Panc1 (cell line): ENCODE data around the gene SETD3. TPM values are rescaled to one million over a fixed set of nuclear protein-coding genes. Genes with fewer than 3 reads are reported as not detected.
A peak's percentile ranks its signal among the peaks of the same experiment; 100 is the strongest.

Source experiments
- ATAC-seq: fragments of 200-7000 bp; cut with Tn5 transposase; 2 replicates; pipeline ENCODE4 v1.9.1; 2020; ENCODE audit warnings: mild to moderate bottlenecking, moderate library complexity
- BruUV-seq: library from RNA; stranded (reverse); fragments of 400-500 nt; replicated peaks from 2 replicates; lab custom pipeline; 2021; lab: Mats Ljungman, UMichigan
- CTCF ChIA-PET: fragments of 300-600 bp; sonication (Branson Sonifier 250); formaldehyde crosslinking; loops from one replicate; lab custom pipeline; 2022; ENCODE audit warnings: antibody characterized with exemption; lab: Charles Lee
- POLR2A ChIA-PET: fragments of 300-600 bp; sonication (Branson Sonifier 250); formaldehyde crosslinking; loops from one replicate; lab custom pipeline; 2022; ENCODE audit warnings: antibody characterized with exemption; lab: Charles Lee
- DNase-seq: peaks from one replicate; pipeline ENCODE4 v3.0.0-alpha.2; 2010; ENCODE audit warnings: low read depth, low spot score
- H3K27ac ChIP-seq: 2 replicates; pipeline ENCODE4 v1.5.1; 2011; ENCODE audit warnings: mild to moderate bottlenecking, low read length, inconsistent platforms
- H3K27me3 ChIP-seq: fragments of 200-500 bp; sonication (Bioruptor generic); 2 replicates; pipeline ENCODE4 v1.6.0; 2014; ENCODE audit warnings: low read length, inconsistent platforms; ENCODE audit not compliant: control insufficient read depth, insufficient read depth
- H3K36me3 ChIP-seq: fragments of 200-500 bp; sonication (Bioruptor generic); 2 replicates; pipeline ENCODE4 v1.5.1; 2014; ENCODE audit warnings: inconsistent platforms, mild to moderate bottlenecking, low read length, moderate library complexity; ENCODE audit not compliant: control insufficient read depth, insufficient read depth
- H3K4me1 ChIP-seq: 2 replicates; pipeline ENCODE4 v1.5.1; 2011; ENCODE audit warnings: inconsistent platforms, mild to moderate bottlenecking, low read length, moderate library complexity; ENCODE audit not compliant: control insufficient read depth, insufficient read depth
- H3K4me3 ChIP-seq, 2 experiments: 2 replicates each; pipeline ENCODE4 v1.5.1; 2011 to 2012; ENCODE audit warnings: low read depth in 2 of 2, low read length in 2 of 2, mild to moderate bottlenecking in 2 of 2, inconsistent platforms in 1 of 2, moderate library complexity in 1 of 2
- H3K9me3 ChIP-seq: fragments of 200-500 bp; sonication (Bioruptor generic); 2 replicates; pipeline ENCODE4 v1.5.1; 2014; ENCODE audit warnings: low read depth, mild to moderate bottlenecking, inconsistent platforms, low read length, moderate library complexity; ENCODE audit not compliant: control insufficient read depth, insufficient read depth
- CTCF ChIP-seq: fragments of 450-650 bp; IDR thresholded peaks from 2 replicates; pipeline ENCODE4 v1.5.1; 2017; ENCODE audit warnings: mild to moderate bottlenecking
- POLR2AphosphoS5 ChIP-seq: IDR thresholded peaks from 2 replicates; pipeline ENCODE4 v1.6.1; 2012; ENCODE audit warnings: mild to moderate bottlenecking, low read depth, low read length, moderate library complexity
- SIN3A ChIP-seq: IDR thresholded peaks from 2 replicates; pipeline ENCODE4 v1.6.1; 2012; ENCODE audit warnings: low read depth, mild to moderate bottlenecking, low read length, moderate library complexity, borderline replicate concordance; ENCODE audit not compliant: insufficient read depth
- TCF7L2 ChIP-seq: IDR thresholded peaks from 2 replicates; pipeline ENCODE4 v1.6.1; 2011; ENCODE audit warnings: mild to moderate bottlenecking, low read depth, low read length, inconsistent platforms
- in situ Hi-C: cut with HindIII; loops from 2 replicates; pipeline ENCODE4 v1.10.0; 2016; ENCODE audit warnings: low sequenced_read_pairs, low pct_unique_long_range_greater_than_20kb
- intact Hi-C: fragments of 100-400 bp; cut with micrococcal nuclease; formaldehyde crosslinking; loops from one replicate; pipeline ENCODE4 v1.10.0; 2022; ENCODE audit not compliant: unreplicated experiment
- total RNA-seq: library from RNA; stranded (reverse); gene quantifications from one replicate; pipeline ENCODE4 v1.2.1, GENCODE V29; 2021; ENCODE audit not compliant: unreplicated experiment
- TF ChIP-seq, protein P1 (sequence below), 2 experiments: IDR thresholded peaks; 2 replicates each; pipeline ENCODE4 v1.6.1; 2011 to 2012; ENCODE audit warnings: low read depth in 2 of 2, control low read depth in 1 of 2, low read length in 1 of 2, mild to moderate bottlenecking in 1 of 2, moderate library complexity in 1 of 2; ENCODE audit not compliant: insufficient read depth in 1 of 2

Gene SETD3
- total RNA-seq, 1 experiment from 2014 or later: 51.1 TPM

DNA sequence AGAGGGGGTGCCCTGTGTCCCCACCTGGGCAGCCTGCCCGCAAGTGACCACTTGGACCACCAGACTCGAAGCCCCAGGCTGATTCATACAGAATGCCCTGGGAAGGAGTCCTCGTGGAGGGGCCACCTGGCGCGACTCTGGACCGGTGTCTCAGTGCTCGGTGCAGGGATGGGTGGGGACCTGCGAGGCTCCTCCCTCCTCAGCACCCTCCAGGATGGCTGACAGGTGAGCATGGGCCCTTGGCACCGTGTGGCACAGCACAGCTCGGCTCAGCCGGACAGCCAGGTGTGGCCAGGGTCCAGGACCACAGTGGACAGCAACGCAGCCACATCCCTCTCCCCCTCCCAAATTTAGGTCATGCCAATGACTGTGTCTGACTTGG, 45.0 kb upstream of the SETD3 start:
- peaks cover 81% of the 10 kb centered on the region for H3K4me1 ChIP-seq
- H3K27ac ChIP-seq: no peak overlapping the region
- H3K27me3 ChIP-seq: no peaks in the 10 kb centered on the region
- no peak for DNase-seq
- in situ Hi-C loops: no loop called here
- H3K4me3 ChIP-seq: no peak overlapping the region
- no peaks in the 10 kb centered on the region for H3K36me3 ChIP-seq
- intact Hi-C loops: no loop called here
- no peaks in the 10 kb centered on the region for H3K9me3 ChIP-seq
- TF ChIP-seq, protein P1, sequence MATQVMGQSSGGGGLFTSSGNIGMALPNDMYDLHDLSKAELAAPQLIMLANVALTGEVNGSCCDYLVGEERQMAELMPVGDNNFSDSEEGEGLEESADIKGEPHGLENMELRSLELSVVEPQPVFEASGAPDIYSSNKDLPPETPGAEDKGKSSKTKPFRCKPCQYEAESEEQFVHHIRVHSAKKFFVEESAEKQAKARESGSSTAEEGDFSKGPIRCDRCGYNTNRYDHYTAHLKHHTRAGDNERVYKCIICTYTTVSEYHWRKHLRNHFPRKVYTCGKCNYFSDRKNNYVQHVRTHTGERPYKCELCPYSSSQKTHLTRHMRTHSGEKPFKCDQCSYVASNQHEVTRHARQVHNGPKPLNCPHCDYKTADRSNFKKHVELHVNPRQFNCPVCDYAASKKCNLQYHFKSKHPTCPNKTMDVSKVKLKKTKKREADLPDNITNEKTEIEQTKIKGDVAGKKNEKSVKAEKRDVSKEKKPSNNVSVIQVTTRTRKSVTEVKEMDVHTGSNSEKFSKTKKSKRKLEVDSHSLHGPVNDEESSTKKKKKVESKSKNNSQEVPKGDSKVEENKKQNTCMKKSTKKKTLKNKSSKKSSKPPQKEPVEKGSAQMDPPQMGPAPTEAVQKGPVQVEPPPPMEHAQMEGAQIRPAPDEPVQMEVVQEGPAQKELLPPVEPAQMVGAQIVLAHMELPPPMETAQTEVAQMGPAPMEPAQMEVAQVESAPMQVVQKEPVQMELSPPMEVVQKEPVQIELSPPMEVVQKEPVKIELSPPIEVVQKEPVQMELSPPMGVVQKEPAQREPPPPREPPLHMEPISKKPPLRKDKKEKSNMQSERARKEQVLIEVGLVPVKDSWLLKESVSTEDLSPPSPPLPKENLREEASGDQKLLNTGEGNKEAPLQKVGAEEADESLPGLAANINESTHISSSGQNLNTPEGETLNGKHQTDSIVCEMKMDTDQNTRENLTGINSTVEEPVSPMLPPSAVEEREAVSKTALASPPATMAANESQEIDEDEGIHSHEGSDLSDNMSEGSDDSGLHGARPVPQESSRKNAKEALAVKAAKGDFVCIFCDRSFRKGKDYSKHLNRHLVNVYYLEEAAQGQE (IDR thresholded peaks at IDR 0.05; ENCODE audit: insufficient read depth in 1 of 2, low read depth in 2 of 2, low read length in 1 of 2): no peak
- ChIA-PET POLR2A (no interaction called here), CTCF (no interaction called here)
- no peak for ATAC-seq
- no TSS peak for BruUV-seq

DNA sequence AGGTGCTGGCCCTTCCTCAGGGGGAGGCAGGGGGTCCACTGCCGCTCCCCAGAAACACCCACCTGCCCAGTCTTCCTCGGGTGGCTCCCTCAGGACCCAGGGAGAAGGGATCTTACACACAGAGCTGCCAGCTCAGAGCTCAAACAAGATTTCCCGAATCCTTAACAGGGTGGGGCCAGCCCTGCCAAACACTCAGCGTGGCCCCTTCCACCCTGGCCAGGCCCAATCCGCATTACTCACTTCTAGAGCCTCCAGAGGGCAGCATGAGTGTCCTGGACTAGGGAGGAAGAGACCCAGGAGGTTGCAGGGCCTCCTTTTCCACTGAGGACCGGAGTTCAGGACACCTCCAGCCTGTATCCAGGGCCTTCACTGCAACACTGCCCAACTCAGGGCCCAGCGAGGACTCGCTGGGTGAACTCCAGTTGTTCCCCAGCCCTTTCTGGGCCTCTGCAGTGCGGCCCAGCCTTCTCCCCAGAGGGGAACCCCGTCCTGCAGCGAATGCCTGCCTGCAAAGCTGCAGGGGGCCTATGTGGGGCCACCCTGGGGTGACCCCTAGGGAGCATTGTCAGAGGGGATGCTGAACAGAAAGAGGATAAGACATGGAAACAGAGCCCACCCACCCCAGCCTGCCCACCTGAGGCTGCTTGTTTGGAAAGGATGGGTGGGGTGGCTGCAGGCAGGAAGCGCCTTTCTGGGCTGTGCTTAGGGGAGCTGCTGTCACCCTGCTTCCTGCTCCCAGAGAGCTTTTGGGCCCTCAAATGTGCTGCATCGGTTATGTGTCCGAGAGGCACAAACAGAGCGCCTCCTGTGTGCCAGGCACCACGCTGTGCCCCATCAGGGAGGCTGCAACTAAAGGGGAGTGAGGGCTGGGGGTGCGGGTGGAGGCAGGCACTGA, 44.4 kb upstream of the SETD3 start:
- DNase-seq (no peak), ATAC-seq (peak; percentile 69)
- H3K36me3 ChIP-seq: no peaks in the 10 kb centered on the region
- BruUV-seq: no TSS peak
- CTCF ChIA-PET: no interaction called here
- H3K4me3 ChIP-seq: no peak overlapping the region
- in situ Hi-C loops: no loop called here
- TF ChIP-seq TCF7L2 (no peak), SIN3A (no peak), CTCF (peak; percentile 64)
- peak overlapping the region; percentile 65 for H3K27ac ChIP-seq
- intact Hi-C loops: no loop called here
- H3K4me1 ChIP-seq: peaks cover 78% of the 10 kb centered on the region
- no peaks in the 10 kb centered on the region for H3K9me3 ChIP-seq
- POLR2A ChIA-PET: no interaction called here
- no peaks in the 10 kb centered on the region for H3K27me3 ChIP-seq

DNA sequence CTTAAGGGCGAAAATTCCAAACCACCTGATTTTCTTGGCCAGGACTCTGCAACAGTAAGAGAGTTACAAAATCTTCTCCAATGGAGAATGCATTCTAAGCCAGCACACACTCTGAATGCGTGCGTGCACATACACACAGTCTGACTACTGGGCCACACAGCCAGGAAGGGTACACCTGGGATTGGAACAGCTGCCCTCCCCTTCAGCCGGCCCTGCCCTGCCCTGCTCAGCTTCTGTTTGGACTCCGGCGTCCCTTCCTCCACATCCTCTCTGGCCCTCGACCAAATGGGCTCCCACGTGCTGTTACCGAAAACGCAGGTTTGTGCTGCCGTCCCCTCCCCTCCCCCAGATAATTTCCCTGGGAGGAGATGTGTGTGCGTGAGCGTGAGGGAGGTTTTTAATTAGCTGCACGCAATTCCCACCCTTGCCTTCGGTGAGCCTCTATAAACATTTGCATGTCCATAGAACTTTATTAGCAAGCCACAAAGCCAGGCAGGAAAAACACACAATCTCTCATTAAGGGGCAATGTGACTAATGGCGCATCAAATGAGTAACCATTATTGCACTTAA, 43.5 kb upstream of the SETD3 start:
- peaks cover 78% of the 10 kb centered on the region for H3K4me1 ChIP-seq
- TF ChIP-seq, protein P1 (IDR thresholded peaks at IDR 0.05; ENCODE audit: insufficient read depth in 1 of 2, low read depth in 2 of 2, low read length in 1 of 2): no peak
- TF ChIP-seq CTCF (no peak), POLR2AphosphoS5 (no peak), SIN3A (no peak)
- no peak overlapping the region for H3K4me3 ChIP-seq
- ATAC-seq: no peak
- DNase-seq: no peak
- H3K27me3 ChIP-seq: no peaks in the 10 kb centered on the region
- in situ Hi-C loops: no loop called here
- CTCF ChIA-PET: no interaction called here
- POLR2A ChIA-PET: interaction anchor here (0.6 kb wide), 1 partner anchor 45 kb away, joined by 3 read pairs; no protein-coding TSS in a partner anchor
- no TSS peak for BruUV-seq
- intact Hi-C loops: no loop called here
- no peaks in the 10 kb centered on the region for H3K36me3 ChIP-seq
- H3K9me3 ChIP-seq: no peaks in the 10 kb centered on the region
- peak overlapping the region; percentile 65 for H3K27ac ChIP-seq
